ENCODE measurements around the gene LEP.
A peak's percentile ranks its signal among the peaks of the same experiment; 100 is the strongest.
"Not testable (repeated sequence)": the region's sequence is repeated elsewhere in the genome, so short reads cannot be mapped to it uniquely, and the experiment has no call there.

The LEP gene

DNA sequence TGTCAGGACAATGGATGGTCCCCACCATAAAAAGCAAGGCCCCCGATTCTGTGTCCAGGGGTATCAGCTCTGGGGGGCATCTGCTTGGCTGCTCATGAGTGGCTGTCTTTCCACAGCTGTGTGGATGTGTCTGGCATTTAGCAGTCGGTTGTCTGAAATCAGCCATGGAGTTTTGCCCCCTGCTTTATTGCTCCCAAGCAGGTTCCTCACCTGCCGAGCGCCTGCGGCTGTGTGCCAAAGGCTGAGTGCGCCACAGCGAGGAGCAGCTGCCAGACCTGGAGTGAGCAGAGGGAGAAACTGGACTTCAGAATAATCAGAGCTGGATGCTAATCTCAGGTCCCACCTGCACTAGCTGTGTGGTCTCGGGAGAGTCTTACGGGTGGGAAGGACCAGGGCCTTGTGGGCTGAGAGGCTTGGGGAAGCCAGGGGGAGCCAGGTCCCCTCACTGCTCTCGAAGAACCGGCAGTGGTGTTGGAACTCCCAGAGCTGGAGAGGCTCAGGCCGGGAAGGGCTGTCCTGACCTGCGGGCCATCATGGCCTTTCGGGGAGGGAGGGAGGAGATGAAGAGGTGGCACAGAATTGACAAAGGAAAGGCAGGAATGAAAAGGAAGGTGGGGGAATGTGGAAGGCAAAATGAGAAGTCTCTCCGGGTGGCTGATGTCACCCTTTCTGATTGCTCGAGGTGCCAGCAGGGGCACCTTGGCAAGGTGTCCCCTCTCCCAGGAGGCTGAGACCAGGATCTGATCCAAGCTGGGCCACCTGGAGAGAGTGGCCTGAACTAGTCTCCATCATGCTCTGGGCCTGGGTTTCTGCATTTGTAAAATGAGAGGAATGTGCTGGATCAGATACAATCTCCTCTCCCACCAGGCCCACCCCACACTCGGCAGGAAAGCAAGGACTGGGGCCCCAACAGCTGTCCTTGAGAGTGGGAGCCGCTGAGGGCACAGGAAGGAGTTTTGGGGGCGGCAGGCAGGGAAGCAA, 30.2 kb upstream of the LEP start:
- no peak for DNase-seq (ENCODE audit: low read depth)

DNA sequence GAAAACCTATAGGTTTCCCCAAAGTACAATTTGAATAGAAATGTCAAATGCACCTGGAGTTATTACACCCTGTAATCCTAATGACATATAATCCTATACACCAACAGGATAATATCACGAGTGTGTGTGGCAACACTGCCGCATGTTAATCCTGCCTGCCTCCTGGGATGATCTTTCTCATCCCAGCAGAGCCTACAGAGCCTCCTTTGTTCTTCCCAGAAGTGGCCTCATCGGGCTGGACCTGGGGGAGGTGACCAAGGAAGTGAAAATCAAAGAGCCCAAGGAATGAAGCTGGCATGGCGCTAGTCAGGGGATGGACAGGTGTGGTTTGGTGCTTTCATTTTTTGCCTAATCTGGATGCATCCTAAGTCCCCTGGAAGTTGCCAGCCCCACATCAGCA, 29.5 kb upstream of the LEP start:
- no peak for DNase-seq (ENCODE audit: low read depth)

DNA sequence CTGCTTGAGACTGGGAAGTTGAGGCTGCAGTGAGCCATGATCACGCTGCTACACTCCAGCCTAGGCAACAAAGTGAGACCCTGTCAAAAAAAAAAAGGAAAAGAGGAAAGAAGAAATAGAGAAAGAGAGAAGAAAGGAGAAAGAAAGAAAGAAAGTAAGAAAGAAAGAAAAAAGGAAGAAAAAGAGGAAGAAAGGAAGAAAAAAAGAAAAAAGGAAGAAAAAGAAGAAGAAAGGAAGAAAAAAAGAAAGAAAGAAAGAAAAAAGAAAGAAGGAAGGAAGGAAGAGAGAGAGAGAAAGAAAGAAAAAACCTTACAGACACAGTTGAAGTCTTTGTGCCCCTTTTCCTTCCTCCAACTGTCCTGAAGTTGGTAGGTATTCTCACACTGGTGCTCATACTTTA, 26.6 kb upstream of the LEP start:
- DNase-seq (ENCODE audit: low read depth) = no peak

DNA sequence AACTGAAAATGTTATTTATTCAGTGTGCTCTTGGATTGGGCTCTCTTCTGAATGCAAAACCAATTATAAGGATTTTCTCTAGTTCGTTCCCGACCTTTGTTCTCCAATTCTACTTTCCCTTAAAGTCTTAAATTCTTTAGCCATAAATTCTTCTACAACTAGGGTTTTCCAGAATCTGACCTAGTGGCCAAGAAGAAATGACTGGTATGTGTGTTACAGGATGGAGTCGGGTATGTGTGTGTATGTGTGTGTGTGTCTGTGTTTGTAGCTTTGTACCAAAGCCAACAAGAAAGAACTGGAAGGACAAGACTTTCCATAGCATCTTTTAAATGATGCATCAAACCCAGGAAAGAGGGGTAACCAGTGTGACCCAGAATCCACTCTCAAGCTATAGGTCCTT, 25.8 kb upstream of the LEP start:
- DNase-seq (ENCODE audit: low read depth) = no peak

DNA sequence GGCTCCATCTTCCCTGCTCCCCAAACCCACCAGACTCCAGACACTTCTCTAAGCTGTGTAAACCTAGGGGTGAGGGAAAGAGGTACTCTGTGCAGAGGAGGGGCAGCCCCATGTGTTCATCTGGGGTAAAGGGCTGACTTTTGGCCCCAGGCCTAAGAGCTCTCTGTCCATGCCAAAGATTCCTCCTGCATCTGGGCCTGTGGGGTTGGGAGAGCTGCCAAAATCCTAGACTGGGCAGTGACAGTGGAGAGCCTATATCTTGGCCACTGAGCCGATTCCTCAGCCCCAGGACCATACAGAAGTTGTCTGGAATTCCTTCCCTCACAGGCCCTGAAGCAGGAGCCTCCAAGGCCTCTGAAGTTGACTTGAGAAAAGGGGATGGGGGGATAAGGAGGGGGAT, 25.3 kb upstream of the LEP start:
- no peak for DNase-seq (ENCODE audit: low read depth)

DNA sequence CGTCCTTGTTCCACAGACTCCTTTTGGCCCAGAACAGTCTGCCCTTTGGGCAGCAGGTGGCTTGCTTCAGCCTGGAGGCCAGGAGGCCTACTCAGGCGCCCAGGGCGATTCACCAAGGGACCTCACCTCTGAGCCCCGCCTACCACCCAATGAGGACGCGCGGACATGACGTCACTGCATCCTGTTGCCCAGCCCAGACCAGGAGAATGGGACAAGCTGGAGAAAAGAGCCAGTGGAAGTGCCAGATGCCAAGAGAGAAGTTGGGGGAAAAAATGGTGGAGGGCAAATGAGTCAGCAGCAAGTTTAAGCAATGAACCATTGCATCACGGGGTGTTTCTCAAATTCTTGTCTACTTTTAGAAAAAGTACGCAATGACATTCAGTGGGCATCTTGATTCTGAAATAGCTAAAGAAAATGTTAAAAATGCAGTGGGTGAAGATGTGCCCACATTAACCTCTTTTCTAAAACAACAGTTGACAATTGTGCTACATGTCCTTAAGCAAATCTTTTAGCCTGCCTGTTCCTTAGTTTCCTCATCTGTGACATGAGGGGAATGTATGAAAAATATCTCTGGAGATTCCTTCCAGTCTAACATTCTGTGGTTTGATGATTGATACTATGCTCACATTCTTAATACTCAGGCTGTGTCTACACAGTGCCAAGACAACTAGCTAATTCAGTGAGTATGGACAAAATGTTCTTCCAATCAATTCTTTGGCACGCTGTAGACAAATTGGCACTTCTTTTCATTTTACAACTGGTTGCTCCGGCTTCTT, 23.9 kb upstream of the LEP start:
- DNase-seq (ENCODE audit: low read depth) = peak; percentile 84

DNA sequence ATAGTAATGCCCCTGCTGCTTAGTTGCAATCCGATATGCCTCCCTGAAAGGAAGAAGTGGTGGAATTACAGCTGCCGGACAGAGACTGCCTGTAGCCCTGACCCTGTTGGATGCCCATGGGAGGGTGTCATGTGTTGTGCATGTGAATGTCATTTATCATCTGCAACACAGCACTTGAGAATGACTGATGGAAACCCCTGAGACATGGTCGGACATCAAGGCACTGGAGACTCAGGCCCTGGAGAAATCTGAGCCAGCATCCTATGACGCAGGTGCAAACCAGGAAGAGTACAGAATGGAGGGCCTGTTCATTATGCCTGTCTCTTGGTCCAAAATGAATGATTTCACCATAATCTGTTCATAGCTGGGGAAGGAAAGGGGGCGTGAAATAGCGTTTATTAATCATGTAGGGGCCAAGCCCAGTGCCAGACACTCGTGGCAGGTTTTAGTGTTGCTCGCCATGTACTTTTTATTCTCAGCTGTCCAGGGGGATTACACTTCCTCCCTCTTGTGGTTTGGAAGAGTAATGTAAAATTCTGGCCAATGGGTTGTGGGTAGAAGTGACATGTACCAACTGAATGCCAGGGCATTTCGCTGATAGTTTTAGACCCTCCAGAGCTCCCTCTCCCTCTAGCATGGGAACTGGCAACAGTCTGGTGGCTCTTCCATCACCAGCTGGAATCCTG, 23.0 kb upstream of the LEP start:
- peak; percentile 19 for DNase-seq (ENCODE audit: low read depth)

DNA sequence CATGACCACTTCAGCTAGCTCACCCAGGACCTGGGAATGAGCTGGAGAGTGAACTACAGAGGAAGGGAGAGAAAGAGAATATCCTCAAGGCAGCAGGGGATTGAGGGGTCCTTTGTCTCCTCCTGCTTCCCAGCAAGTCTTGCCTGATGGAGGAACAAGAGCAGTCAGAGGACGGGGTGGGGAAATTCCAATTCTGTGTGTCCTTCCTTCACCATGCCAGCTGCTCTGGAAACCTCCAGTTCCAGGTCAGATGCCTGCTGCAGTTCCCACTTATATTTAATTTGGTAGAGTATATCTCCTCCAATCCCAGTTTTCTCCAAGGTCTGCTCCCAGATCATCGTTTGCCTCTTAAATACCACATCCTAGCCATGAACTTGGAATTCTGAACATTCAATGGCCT, 21.4 kb upstream of the LEP start:
- no peak for DNase-seq (ENCODE audit: low read depth)

DNA sequence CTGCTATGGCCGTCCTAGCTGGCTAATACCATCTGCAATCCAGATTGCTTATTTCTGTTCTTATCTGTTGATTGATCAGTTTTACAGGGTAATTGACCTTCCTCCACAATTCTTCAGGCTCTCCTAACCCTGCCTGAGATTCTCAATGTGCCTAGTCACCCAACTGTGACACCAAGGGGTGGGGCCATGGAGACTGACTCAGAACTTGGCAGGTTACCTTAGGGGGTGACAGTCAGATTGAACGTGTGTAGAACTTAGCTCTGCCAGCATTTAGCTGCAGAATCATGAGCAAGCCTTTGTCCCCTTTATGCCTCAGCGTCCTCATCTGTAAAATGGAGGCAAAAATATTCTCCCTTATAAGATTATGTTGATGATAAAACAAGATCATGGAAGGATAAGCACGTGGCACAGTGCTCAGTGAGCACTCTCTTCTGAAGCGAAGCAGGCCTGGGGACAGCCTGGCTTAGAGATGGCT, 19.1 kb upstream of the LEP start:
- DNase-seq (ENCODE audit: low read depth) = peak; percentile 85

DNA sequence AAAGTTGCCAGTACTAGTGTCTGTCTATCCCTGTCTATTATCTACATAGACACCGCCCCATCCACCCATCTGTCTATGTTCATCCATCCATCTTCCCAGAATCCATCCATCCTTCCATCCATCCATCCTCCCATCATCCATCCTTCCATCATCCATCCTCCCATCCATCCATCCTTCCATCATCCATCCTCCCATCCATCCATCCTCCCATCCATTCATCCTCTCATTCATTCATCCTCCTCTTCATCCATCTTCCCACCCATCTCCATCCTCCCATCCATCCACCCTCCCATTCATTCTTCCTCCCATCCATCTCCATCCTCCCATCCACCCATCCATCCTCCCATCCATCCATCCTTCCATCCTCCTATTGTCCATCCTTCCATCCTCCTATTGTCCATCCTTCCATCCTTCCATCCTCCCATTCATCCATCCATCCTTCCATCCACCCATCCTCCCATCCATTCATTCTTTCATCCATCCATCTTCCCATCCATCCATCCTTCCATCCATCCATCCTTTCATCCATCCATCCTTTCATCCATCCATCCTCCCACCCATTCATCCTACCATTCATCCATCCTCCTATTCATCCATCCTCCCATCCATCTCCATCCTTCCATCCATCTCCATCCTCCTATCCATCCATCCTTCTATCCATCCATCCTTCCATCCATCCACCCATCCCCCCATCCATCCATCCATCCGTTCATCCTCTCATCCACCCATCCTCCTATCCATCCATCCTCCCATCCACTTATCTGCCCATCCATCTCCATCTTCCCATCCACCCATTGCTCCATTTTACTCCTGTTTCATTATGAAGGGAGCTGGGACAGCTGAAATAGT, 14.7 kb upstream of the LEP start:
- DNase-seq (ENCODE audit: low read depth) = no peak

DNA sequence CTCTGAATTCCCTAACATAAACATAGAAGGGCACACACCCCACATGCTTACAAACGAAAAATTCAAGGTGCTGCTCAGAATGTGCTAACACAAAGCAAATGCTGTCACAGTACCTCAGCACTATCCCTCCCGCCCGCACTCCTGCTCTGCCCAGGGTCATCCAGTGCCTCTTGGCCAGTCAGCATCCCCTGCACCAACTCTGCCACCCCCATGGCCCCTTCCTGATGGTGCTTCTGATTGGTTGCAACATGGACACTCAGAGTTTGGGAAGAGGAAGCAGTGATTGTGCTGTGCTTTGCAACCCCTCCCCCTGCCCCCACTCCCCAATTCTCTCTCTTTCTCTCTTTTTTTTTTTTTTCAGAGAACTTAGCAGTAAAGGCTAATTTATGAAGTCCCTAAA, 13.8 kb upstream of the LEP start:
- DNase-seq (ENCODE audit: low read depth) = no peak

DNA sequence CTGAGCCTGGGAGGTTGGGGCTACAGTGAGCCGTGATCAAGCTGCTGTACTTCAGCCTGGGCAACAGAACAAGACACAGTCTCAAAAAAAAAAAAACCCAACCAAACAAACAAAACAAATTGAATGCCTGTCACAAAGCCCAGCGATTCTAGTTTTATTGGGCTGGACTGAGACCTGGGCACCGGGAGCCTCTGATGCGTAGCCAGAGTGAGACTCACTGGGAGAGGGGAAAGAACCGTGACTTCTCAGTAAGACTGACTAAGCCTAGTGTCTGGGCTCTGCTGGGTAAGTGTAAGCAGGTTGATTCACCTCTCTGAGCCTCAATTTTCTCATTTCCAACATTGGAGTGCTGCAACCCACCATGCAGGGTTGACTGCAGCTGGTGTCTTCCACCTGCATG, 10.1 kb upstream of the LEP start:
- DNase-seq (ENCODE audit: low read depth) = no peak

DNA sequence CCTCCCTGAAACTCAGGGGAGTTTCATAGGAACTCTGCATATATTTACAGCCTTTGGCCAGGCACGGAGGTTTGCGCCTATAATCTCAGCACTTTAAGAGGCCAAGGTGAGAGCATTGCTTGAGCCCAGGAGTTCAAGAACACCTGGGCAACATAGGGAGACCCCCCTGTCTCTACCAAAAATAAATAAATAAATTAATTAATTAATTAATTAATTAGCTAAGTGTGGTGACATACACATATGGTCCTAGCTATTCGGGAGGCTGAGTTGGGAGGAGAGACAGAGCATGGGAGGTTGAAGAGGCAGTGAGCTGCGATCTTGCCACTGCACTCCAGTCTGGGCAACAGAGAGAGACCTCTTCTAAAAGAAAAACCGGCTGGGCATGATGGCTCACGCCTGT, 9.4 kb upstream of the LEP start:
- DNase-seq (ENCODE audit: low read depth) = no peak

DNA sequence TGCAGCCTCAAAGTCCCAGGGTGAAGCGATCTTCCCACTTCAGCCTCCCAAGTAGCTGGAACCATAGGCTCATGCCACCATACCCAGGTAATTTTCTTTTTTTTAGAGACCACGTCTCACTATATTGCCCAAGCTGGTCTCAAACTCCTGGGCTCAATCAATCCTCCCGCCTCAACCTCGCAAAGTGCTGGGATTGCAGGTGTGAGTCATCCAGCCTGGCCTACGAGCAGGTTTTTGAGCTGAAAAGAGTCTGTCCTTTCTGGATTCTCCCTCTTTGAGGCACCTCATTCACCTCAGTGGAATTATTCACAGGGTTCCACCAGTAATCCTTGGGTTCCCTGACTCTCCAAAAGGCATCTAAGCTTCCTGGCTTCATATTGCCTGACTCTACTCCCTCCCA, 7.6 kb upstream of the LEP start:
- DNase-seq (ENCODE audit: low read depth) = no peak

DNA sequence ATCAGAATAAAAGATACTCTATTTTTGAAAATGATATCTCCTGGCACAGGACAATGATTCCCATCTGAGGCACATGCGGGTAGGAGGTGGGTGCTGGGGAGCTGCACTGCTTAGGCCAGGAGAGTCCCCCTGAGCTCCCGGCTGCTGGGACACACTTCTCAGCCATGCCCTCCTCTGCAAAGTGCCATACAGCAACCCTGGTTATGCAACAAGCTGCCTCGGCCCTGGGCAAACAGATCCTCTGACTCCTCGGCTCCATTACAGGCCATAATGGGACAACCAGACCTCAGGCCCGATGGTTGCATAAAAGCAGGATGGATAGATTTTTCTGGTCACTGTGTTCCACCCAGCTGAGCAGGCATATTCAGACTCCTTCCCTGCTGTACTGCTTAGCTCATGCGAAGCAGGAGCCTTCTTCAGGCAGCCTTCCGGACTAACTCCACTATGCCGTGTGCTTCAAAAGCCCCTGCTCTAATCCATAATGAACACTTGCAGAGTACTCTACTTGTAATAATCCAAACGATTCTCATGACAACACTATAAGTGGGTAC, 6.5 kb upstream of the LEP start:
- no peak for DNase-seq (ENCODE audit: low read depth)

DNA sequence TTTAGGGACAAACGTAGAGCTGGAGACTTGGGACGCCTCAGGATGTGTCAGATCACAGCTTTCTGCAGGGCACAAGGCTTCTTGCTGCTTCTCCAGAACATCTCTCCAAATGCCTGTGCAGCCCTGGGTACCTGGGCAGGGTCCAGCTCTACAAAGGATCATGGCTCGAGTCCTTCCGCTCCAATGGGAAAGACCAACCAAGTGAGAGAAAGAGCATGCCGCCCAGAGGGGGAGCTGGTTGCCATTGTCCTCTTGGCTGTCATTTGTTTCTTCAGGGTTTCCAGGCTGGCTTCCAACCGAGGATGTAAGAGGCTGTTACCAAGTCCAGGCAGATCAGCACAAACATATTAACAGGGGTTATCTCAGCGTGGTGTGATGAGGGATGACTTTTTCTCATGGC, 5.6 kb upstream of the LEP start:
- DNase-seq (ENCODE audit: low read depth) = no peak

DNA sequence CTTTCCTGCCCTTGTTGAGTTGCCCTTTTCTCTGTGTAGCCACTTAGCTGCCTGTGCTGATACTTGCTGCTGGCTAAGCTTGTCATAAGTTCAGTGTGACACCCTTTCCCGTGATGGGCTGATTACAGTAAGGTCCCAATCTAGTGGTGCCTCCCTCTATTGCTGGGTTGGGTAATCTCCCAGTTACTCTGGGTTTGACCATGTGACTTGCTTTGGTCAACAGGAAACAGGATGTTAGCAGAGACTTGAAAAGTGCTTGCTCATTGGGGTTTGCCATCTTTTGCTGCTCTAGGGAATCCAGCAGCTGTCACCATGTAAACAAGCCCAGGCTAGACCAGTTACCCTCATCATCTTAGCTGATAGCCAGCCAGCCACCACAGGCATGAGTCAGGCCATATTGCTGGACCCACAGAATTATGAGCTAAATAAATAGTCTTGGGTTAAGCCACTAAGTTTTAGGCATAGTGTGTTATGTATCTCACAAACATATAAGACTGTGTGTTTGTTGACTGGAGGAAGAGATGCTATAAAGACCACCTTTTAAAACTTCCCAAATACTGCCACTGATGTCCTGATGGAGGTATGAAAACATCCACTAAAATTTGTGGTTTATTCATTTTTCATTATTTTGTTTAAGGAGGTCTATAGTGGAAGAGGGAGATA, 4.0 kb upstream of the LEP start:
- peak; percentile 84 for DNase-seq (ENCODE audit: low read depth)

DNA sequence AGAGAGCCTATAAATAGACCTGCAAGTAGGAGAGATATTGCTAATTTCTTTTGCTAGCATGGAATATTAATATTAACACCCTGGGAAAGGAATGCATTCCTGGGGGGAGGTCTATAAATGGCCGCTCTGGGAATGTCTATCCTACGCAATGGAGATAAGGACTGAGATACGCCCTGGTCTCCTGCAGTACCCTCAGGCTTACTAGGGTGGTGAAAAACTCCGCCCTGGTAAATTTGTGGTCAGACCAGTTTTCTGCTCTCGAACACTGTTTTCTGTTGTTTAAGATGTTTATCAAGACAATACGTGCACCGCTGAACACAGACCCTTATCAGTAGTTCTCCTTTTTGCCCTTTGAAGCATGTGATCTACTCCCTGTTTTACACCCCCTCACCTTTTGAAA, 1.9 kb upstream of the LEP start:
- not testable (repeated sequence) for DNase-seq (ENCODE audit: low read depth)

DNA sequence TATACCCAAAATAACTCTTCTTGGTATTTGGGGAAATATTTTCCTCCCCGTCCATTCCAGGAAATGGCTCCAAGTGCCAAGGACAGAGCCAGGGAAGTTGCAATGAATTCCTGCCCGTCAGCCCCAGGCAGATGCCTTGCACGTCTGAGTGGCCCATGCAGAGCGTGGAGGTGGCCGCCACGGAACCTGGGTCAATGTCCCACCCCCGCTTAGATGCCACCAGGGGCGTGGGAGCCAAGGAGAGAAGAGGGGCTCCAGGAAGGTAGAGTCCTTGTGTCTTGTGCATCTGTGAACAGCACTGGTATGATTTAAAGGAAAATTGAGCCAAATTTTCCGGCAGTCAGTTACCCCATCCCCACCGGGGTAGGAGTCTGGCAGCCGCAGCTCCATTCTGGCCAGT, 1.6 kb downstream of the LEP start:
- no peak for DNase-seq (ENCODE audit: low read depth)

DNA sequence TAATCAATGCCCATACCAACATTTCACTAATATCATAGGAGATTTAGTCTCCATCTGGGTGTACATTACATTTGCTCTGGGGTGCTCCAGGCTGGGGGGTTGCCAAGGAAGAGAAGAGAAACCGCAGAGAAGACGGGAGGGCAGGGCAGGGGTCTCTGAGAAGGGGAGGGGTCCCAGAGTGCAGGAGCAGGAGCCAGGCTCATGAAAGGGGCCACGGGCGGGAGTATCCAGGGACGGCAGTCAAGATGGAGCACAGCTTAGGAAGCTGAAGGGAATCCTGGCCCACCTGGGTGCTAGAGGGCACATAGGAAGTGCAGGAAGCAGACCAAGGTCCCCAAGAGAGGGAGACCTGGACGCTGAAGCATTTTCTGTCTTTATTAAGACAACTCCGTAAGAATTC, 2.2 kb downstream of the LEP start:
- DNase-seq (ENCODE audit: low read depth) = no peak

DNA sequence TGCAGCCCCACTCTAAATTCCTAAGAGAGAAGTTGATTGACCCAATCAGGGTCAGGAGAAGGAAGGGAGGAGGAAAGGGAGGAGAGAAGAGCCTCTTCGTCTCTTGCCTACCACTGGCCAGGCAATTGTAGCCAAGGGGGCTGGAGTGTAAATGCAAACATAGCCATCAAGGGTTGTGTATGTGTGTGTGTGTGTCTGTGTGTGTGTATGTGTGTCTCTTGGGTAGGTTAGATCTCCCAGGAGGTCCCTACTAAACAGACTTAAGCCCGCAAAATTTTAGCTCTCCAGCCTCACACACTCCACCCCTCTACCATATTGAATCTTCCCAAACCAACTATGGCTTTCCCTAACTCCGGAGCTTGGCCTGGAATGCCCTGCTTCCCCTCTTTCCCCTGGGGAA, 3.8 kb downstream of the LEP start:
- DNase-seq (ENCODE audit: low read depth) = no peak
